OCI-LY3 (cell line): ENCODE data around the gene RPGR.

Source experiments
- CTCF ChIP-seq: fragments of 200-600, 300-600 bp; sonication (generic); IDR thresholded peaks from 2 replicates; pipeline ENCODE4 v1.5.1; 2014; ENCODE audit warnings: antibody characterized with exemption, low read length, low read depth
- EZH2phosphoT487 ChIP-seq: fragments of 200-600 bp; shearing (Covaris generic); IDR thresholded peaks from 2 replicates; pipeline ENCODE4 v1.6.1; 2018; ENCODE audit warnings: antibody characterized with exemption, mixed run types, low read depth

GRCh38 chrX:38282049-38282448, 45.3 kb downstream of the RPGR start:
- TF ChIP-seq CTCF (peak; percentile 37), EZH2phosphoT487 (no peak)
